Neural cell (in vitro differentiated cells): ENCODE data around the gene RABGEF1. TPM values are rescaled to one million over a fixed set of nuclear protein-coding genes. Genes with fewer than 3 reads are reported as not detected.

Experiments used
- H2AFZ ChIP-seq: fragments of 200-600, 300-800 bp; sonication (generic), shearing (Covaris generic); 2 replicates; pipeline ENCODE4 v1.6.0; 2014; ENCODE audit warnings: low read depth, mild to moderate bottlenecking, antibody characterized with exemption, low read length, moderate library complexity
- H3F3A ChIP-seq: fragments of 200-600 bp; shearing (Covaris generic); 2 replicates; pipeline ENCODE4 v1.6.1; 2016; ENCODE audit warnings: mild to moderate bottlenecking, moderate library complexity, mixed read lengths, antibody characterized with exemption, low read length; ENCODE audit not compliant: insufficient read depth, poor library complexity, severe bottlenecking
- H3K27ac ChIP-seq: fragments of 200-600, 300-800 bp; sonication (generic), shearing (Covaris generic); 2 replicates; pipeline ENCODE4 v1.5.1; 2014; ENCODE audit warnings: mild to moderate bottlenecking, low read length, moderate library complexity
- H3K27me3 ChIP-seq: fragments of 300-800, 200-600 bp; sonication (generic), shearing (Covaris generic); 2 replicates; pipeline ENCODE4 v1.6.0; 2014; ENCODE audit warnings: mild to moderate bottlenecking, low read depth, low read length, moderate library complexity; ENCODE audit not compliant: insufficient read depth
- H3K36me3 ChIP-seq: fragments of 300-800, 200-600 bp; sonication (generic), shearing (Covaris generic); 2 replicates; pipeline ENCODE4 v1.5.1; 2014; ENCODE audit warnings: mild to moderate bottlenecking, antibody characterized with exemption, low read length, moderate library complexity; ENCODE audit not compliant: insufficient read depth
- H3K4me2 ChIP-seq: fragments of 300-800, 200-600 bp; sonication (generic), shearing (Covaris generic); 2 replicates; pipeline ENCODE4 v1.6.0; 2014; ENCODE audit warnings: mild to moderate bottlenecking, low read length
- H3K4me3 ChIP-seq: fragments of 300-800, 200-600 bp; sonication (generic), shearing (Covaris generic); 2 replicates; pipeline ENCODE4 v1.5.1; 2014; ENCODE audit warnings: mild to moderate bottlenecking, low read length, moderate library complexity
- H3K79me2 ChIP-seq: fragments of 200-600 bp; shearing (Covaris generic); replicated peaks from 2 replicates; pipeline ENCODE4 v1.6.0; 2014; ENCODE audit warnings: mild to moderate bottlenecking, low read length, moderate library complexity; ENCODE audit not compliant: insufficient read depth
- H3K9ac ChIP-seq: fragments of 300-800, 200-600 bp; sonication (generic), shearing (Covaris generic); 2 replicates; pipeline ENCODE4 v1.6.1; 2016; ENCODE audit warnings: mild to moderate bottlenecking, low read length, mixed read lengths
- H3K9me2 ChIP-seq: fragments of 200-600 bp; shearing (Covaris generic); 2 replicates; pipeline ENCODE4 v1.6.1; 2016; ENCODE audit warnings: mild to moderate bottlenecking, low read length, mixed read lengths; ENCODE audit not compliant: insufficient read depth
- H3K9me3 ChIP-seq: fragments of 200-600, 300-800 bp; sonication (generic), shearing (Covaris generic); 2 replicates; pipeline ENCODE4 v1.6.1; 2016; ENCODE audit warnings: mild to moderate bottlenecking, mixed run types, low read length, moderate library complexity, mixed read lengths
- H4K20me1 ChIP-seq: fragments of 200-600 bp; shearing (Covaris generic); 2 replicates; pipeline ENCODE4 v1.6.1; 2016; ENCODE audit warnings: mild to moderate bottlenecking, mixed run types; ENCODE audit not compliant: insufficient read depth
- CTCF ChIP-seq: fragments of 450-650 bp; IDR thresholded peaks from 2 replicates; pipeline ENCODE4 v1.5.1; 2014; ENCODE audit warnings: antibody characterized with exemption, mild to moderate bottlenecking, moderate library complexity; ENCODE audit not compliant: poor library complexity, severe bottlenecking
- EP300 ChIP-seq: fragments of 450-650 bp; conservative IDR thresholded peaks from 2 replicates; pipeline ENCODE4 v1.6.1; 2014; ENCODE audit warnings: antibody characterized with exemption, mild to moderate bottlenecking, moderate library complexity; ENCODE audit not compliant: poor library complexity, severe bottlenecking
- EZH2 ChIP-seq: fragments of 200-600, 300-800 bp; shearing (Covaris generic), sonication (generic); IDR thresholded peaks from 2 replicates; pipeline ENCODE4 v1.6.1; 2014; ENCODE audit warnings: antibody characterized with exemption, low read length, borderline replicate concordance, mild to moderate bottlenecking; ENCODE audit not compliant: insufficient read depth, poor library complexity, severe bottlenecking
- MXI1 ChIP-seq: fragments of 450-650 bp; conservative IDR thresholded peaks from 2 replicates; pipeline ENCODE4 v1.6.1; 2014; ENCODE audit warnings: antibody characterized with exemption, mild to moderate bottlenecking; ENCODE audit not compliant: poor library complexity, severe bottlenecking
- POLR2AphosphoS5 ChIP-seq: IDR thresholded peaks from 2 replicates; pipeline ENCODE4 v1.6.1; 2012
- RAD21 ChIP-seq: fragments of 450-650 bp; conservative IDR thresholded peaks from 2 replicates; pipeline ENCODE4 v1.6.1; 2014; ENCODE audit warnings: antibody characterized with exemption, mild to moderate bottlenecking, moderate library complexity
- SMC3 ChIP-seq: fragments of 450-650 bp; conservative IDR thresholded peaks from 2 replicates; pipeline ENCODE4 v1.6.1; 2014; ENCODE audit warnings: antibody characterized with exemption, mild to moderate bottlenecking, moderate library complexity; ENCODE audit not compliant: poor library complexity
- TAF1 ChIP-seq: IDR thresholded peaks from 2 replicates; pipeline ENCODE4 v1.6.1; 2012; ENCODE audit warnings: low read depth
- polyA plus RNA-seq: library from polyadenylated mRNA; depleted of rRNA; stranded (reverse); fragments of >200 nt; gene quantifications from 2 replicates; pipeline ENCODE4 v1.2.3, GENCODE V29; 2014
- TF ChIP-seq, protein P1 (sequence below): IDR thresholded peaks from 2 replicates; pipeline ENCODE4 v1.6.1; 2012; ENCODE audit warnings: borderline replicate concordance

RABGEF1 gene
- polyA plus RNA-seq, 1 donor from 2014 or later = 34.8 TPM

DNA sequence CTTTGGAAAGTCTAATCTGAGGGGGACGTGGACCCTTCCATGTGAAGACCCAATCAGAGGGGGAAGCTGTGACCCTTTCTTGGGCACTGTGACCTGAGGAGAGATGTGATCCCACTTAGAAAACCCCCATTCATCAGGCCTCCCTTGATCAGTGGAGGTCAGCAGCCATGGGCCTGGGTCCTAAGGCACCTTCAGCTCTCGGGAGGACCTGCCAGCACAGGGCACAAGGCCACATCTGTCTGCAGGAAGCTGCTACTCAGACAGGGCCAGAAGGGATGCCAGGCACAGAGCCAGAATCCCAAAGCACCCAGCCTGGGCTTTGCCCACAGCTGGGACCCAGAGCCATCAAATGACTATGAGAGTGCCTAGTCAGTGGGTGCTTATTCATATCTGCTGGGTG lies 14.7 kb upstream of the RABGEF1 start:
- Histone ChIP-seq H3K27me3 (no peaks in the 10 kb centered on the region), H3F3A (no peaks in the 10 kb centered on the region), H3K9ac (no peak overlapping the region), H3K4me2 (no peak overlapping the region), H3K9me3 (no peaks in the 10 kb centered on the region), H3K36me3 (peaks cover 6% of the 10 kb centered on the region), H2AFZ (no peak overlapping the region), H3K79me2 (no peaks in the 10 kb centered on the region), H3K9me2 (no peaks in the 10 kb centered on the region), H4K20me1 (no peaks in the 10 kb centered on the region), H3K27ac (no peak overlapping the region), H3K4me3 (no peak overlapping the region)
- TF ChIP-seq CTCF = no peak
- no peak for TF ChIP-seq EP300
- TF ChIP-seq EZH2 = no peak
- TF ChIP-seq, protein P1, sequence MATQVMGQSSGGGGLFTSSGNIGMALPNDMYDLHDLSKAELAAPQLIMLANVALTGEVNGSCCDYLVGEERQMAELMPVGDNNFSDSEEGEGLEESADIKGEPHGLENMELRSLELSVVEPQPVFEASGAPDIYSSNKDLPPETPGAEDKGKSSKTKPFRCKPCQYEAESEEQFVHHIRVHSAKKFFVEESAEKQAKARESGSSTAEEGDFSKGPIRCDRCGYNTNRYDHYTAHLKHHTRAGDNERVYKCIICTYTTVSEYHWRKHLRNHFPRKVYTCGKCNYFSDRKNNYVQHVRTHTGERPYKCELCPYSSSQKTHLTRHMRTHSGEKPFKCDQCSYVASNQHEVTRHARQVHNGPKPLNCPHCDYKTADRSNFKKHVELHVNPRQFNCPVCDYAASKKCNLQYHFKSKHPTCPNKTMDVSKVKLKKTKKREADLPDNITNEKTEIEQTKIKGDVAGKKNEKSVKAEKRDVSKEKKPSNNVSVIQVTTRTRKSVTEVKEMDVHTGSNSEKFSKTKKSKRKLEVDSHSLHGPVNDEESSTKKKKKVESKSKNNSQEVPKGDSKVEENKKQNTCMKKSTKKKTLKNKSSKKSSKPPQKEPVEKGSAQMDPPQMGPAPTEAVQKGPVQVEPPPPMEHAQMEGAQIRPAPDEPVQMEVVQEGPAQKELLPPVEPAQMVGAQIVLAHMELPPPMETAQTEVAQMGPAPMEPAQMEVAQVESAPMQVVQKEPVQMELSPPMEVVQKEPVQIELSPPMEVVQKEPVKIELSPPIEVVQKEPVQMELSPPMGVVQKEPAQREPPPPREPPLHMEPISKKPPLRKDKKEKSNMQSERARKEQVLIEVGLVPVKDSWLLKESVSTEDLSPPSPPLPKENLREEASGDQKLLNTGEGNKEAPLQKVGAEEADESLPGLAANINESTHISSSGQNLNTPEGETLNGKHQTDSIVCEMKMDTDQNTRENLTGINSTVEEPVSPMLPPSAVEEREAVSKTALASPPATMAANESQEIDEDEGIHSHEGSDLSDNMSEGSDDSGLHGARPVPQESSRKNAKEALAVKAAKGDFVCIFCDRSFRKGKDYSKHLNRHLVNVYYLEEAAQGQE = no peak
- TF ChIP-seq MXI1 = no peak
- no peak for TF ChIP-seq SMC3
- TF ChIP-seq TAF1 = no peak
- no peak for TF ChIP-seq POLR2AphosphoS5
- TF ChIP-seq RAD21 = no peak

GRCh38 chr7:66727058-66727457 lies 13.5 kb upstream of the RABGEF1 start:
- Histone ChIP-seq H4K20me1 (no peaks in the 10 kb centered on the region), H3K9me3 (no peaks in the 10 kb centered on the region), H3K27ac (no peak overlapping the region), H3K4me3 (no peak overlapping the region), H3K9ac (no peak overlapping the region), H3K36me3 (peaks cover 6% of the 10 kb centered on the region), H3K79me2 (no peaks in the 10 kb centered on the region), H3K4me2 (no peak overlapping the region), H3K27me3 (no peaks in the 10 kb centered on the region), H3F3A (no peaks in the 10 kb centered on the region), H2AFZ (no peak overlapping the region), H3K9me2 (no peaks in the 10 kb centered on the region)
- TF ChIP-seq CTCF (no peak), MXI1 (no peak), TAF1 (no peak), POLR2AphosphoS5 (no peak), EZH2 (no peak), RAD21 (no peak), EP300 (no peak), SMC3 (no peak)
- TF ChIP-seq, protein P1 = no peak
